Lung (tissue), 12 donors: Measurements from ENCODE around the gene UNC5C. TPM values are rescaled to one million over a fixed set of nuclear protein-coding genes. Genes with fewer than 3 reads are reported as not detected.

Experiments
- ATAC-seq: fragments of 200-7000 bp; cut with Tn5 transposase; one replicate; pipeline ENCODE4 v1.9.1; 2020; ENCODE audit warnings: moderate number of reproducible peaks; ENCODE audit not compliant: insufficient read depth, low FRiP score
- DNase-seq, 3 donors: peaks; one replicate each; pipeline ENCODE4 v3.0.0-alpha.2; 2013 to 2017
- H3K27ac ChIP-seq, 2 donors: one replicate each; pipeline ENCODE4 v1.5.1; 2013; ENCODE audit warnings: mild to moderate bottlenecking in 2 of 2, moderate library complexity in 2 of 2, control low read depth in 1 of 2, inconsistent platforms in 1 of 2, low read depth in 1 of 2, low read length in 1 of 2
- H3K27me3 ChIP-seq, 3 donors: one replicate each; pipeline ENCODE4 v1.5.1; 2013; ENCODE audit warnings: low read length in 2 of 3; ENCODE audit not compliant: control insufficient read depth in 3 of 3, insufficient read depth in 3 of 3
- H3K36me3 ChIP-seq, 4 donors: one replicate each; pipeline ENCODE4 v1.5.1; 2013; ENCODE audit warnings: low read length in 4 of 4, mild to moderate bottlenecking in 1 of 4, moderate library complexity in 1 of 4; ENCODE audit not compliant: control insufficient read depth in 4 of 4, insufficient read depth in 4 of 4
- H3K4me1 ChIP-seq, 5 donors: one replicate each; pipeline ENCODE4 v1.5.1; 2013; ENCODE audit warnings: low read length in 5 of 5, mild to moderate bottlenecking in 2 of 5, moderate library complexity in 1 of 5; ENCODE audit not compliant: control insufficient read depth in 5 of 5, insufficient read depth in 5 of 5
- H3K4me3 ChIP-seq: one replicate; pipeline ENCODE4 v1.5.1; 2013; ENCODE audit warnings: mild to moderate bottlenecking, control low read depth, moderate library complexity
- H3K9ac ChIP-seq, 2 donors: one replicate each; pipeline ENCODE4 v1.5.1; 2013; ENCODE audit warnings: low read length in 2 of 2, control low read depth in 1 of 2; ENCODE audit not compliant: insufficient read depth in 1 of 2
- H3K9me3 ChIP-seq, 4 donors: one replicate each; pipeline ENCODE4 v1.5.1; 2013; ENCODE audit warnings: low read length in 3 of 4, mild to moderate bottlenecking in 1 of 4, moderate library complexity in 1 of 4; ENCODE audit not compliant: control insufficient read depth in 4 of 4, insufficient read depth in 3 of 4
- WGBS, 2 donors: extraction: QIAGEN DNeasy Blood & Tissue Kit; methylation state at CpG; one replicate each; pipeline ENCODE4 v1.1.7; 2013; 5-methylcytosine and 5-hydroxymethylcytosine counted together
- polyA plus RNA-seq, 2 donors: library from polyadenylated mRNA; stranded (reverse); fragments of 200-250 nt; gene quantifications; one replicate each; pipeline ENCODE4 v1.2.1, GENCODE V29; 2013
- total RNA-seq, 2 donors: library from RNA; depleted of rRNA in 1 of 2; stranded (reverse); fragments of >200 nt in 1 of 2; gene quantifications; one replicate each; pipeline ENCODE4 v1.2.1, GENCODE V29; 2014 to 2021
- TF ChIP-seq, protein P1 (sequence below): IDR thresholded peaks from 2 replicates; pipeline ENCODE4 v1.5.1; 2012; ENCODE audit warnings: mild to moderate bottlenecking; ENCODE audit errors: control extremely low read depth, extremely low read depth
- donor health status: control.
- donor health status: control.
- donor health status: Bipolar disorder and iron deficiency.
- donor health status: healthy.
- donor health status: DM: yes; HTN: yes; CAD: no.

UNC5C gene
- total and polyA plus RNA-seq, 4 donors = 0.55 to 27.9 (median 3.8) TPM

DNA sequence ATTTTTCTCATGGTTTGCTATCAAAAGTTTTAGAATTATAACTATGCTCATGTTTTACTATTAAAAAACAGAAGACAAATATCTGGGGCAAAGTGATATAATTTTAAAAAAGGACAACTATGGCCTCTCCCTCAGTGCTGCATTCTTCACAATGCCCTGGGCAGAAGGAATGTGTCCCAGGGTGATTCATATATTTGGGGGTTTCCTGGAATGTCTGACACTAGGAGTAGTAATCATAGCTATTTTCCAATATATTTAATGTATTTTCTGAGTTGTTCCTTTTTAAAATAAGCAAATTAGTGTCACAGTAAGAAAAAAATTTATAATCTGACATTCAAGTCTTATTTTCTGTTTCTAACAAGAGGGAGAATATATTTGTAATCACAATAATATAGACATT, 281.7 kb downstream of the UNC5C start:
- Histone ChIP-seq H3K27ac (no peak overlapping the region), H3K4me1 (peaks cover 0 to 21% (median 8%) of the 10 kb centered on the region in 5 donors), H3K9me3 (no peaks in the 10 kb centered on the region), H3K27me3 (no peaks in the 10 kb centered on the region), H3K9ac (no peak overlapping the region), H3K4me3 (no peak overlapping the region), H3K36me3 (peaks cover 0 to 4% (median 2%) of the 10 kb centered on the region in 4 donors)
- no peak for ATAC-seq
- TF ChIP-seq, protein P1, sequence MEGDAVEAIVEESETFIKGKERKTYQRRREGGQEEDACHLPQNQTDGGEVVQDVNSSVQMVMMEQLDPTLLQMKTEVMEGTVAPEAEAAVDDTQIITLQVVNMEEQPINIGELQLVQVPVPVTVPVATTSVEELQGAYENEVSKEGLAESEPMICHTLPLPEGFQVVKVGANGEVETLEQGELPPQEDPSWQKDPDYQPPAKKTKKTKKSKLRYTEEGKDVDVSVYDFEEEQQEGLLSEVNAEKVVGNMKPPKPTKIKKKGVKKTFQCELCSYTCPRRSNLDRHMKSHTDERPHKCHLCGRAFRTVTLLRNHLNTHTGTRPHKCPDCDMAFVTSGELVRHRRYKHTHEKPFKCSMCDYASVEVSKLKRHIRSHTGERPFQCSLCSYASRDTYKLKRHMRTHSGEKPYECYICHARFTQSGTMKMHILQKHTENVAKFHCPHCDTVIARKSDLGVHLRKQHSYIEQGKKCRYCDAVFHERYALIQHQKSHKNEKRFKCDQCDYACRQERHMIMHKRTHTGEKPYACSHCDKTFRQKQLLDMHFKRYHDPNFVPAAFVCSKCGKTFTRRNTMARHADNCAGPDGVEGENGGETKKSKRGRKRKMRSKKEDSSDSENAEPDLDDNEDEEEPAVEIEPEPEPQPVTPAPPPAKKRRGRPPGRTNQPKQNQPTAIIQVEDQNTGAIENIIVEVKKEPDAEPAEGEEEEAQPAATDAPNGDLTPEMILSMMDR = no peak
- DNase-seq = no peak

GRCh38 chr4:95265814-95266740, 282.7 kb downstream of the UNC5C start:
- WGBS, 2 donors = 85 to 94% methylated on average over 5 of the region's 5 CpGs
- TF ChIP-seq, protein P1 = no peak
- Histone ChIP-seq H3K9ac (no peak overlapping the region), H3K36me3 (no peaks in the 10 kb centered on the region), H3K4me3 (no peak overlapping the region), H3K27me3 (no peaks in the 10 kb centered on the region), H3K9me3 (no peaks in the 10 kb centered on the region), H3K27ac (no peak overlapping the region), H3K4me1 (peaks cover 0 to 21% (median 8%) of the 10 kb centered on the region in 5 donors)
- DNase-seq (no peak), ATAC-seq (no peak)

DNA sequence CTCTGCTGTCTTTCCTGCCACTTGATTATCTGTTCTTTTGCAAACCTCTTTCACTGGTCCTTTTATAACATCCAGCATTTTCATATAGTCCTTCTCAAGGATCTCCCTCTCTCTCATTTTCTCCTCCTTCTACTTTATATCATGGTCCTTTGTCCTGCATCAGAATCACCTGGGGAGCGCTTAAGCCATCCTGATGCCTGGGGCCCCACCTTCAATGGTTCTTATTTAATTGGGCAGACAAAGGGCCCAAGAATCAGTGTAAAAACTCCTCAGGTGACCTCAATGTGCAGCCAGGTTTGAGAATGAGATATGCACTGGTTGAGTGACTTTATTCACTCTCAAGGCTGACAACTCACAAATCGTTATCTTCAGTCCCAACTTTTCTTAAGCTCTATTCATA, 283.9 kb downstream of the UNC5C start:
- Histone ChIP-seq H3K27me3 (no peaks in the 10 kb centered on the region), H3K9ac (no peak overlapping the region), H3K4me3 (no peak overlapping the region), H3K36me3 (no peaks in the 10 kb centered on the region), H3K9me3 (no peaks in the 10 kb centered on the region), H3K4me1 (peaks cover 0 to 21% (median 8%) of the 10 kb centered on the region in 5 donors), H3K27ac (no peak overlapping the region)
- ATAC-seq (no peak), DNase-seq (no peak)
- WGBS, 2 donors = 90% methylated on average over 2 of the region's 2 CpGs
- TF ChIP-seq, protein P1 = no peak
